ENCODE measurements around the gene TTC33. TPM values are rescaled to one million over a fixed set of nuclear protein-coding genes. Genes with fewer than 3 reads are reported as not detected.

TTC33 gene
- total and polyA plus RNA-seq, 2 donors (not counting 1 experiment from before 2014, with no cell fraction given), result 2.1 to 15.8 TPM

DNA sequence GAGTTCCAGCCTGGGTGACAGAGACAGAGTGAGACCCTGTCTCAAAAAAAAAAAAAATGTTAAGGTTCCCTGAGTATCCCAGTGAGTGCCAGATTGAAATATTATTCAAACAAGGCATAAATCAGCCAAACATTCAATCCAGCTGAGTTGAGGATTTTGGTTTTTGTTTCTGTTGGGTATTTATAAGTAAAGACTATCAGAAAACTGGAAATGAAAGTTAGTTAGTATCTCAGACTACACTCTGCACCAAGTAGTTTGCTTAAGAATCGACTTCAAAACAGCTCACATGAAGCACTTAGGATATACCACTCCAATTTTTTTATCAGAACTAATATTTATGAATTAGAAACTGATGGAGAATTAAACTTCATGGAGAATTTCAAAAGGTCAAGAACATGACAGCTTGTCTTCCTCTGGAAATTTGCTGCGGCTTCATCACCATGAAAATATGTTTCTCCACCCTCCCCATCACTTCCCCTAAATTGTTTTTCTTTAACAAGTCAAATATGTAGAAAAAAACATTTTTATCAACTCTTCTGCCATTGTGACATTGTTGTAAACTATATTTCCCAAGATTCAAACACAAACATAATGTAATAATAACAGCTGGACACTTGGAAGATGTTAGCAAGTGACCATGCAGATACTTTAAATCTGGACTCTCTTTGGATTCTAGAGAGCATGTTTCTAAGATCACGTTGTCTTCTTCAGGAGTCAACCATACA lies 186.1 kb downstream of the TTC33 start:
- POLR2A ChIA-PET, result interaction anchor here (0.6 to 1.0 kb wide), 3 partner anchors 107 to 133 kb away, joined by 3 to 6 read pairs (median 4); partner anchors contain the start of gene PTGER4

More for the DNA sequence above, 186.1 kb downstream of the TTC33 start:
- Mint-ChIP-seq H3K4me1 (peaks cover 35% of the 10 kb centered on the region), H3K9me3 (ENCODE audit: insufficient read depth) (peaks cover 4% of the 10 kb centered on the region), H3K27me3 (peaks cover 4% of the 10 kb centered on the region), H3K4me3 (peak overlapping the region; percentile 66), H3K27ac (peak overlapping the region; percentile 76)
- peak overlapping the region in 1 of 5 experiments; percentile 30 for H3K4me3 ChIP-seq (ENCODE audit: control extremely low read depth in 1 of 5, extremely low read depth in 1 of 5, insufficient read depth in 1 of 5, low read depth in 2 of 5, low read length in 4 of 5)
- no peaks in the 10 kb centered on the region for H3K36me3 ChIP-seq (replicated peaks in 1 of 2; ENCODE audit: control extremely low read depth in 1 of 2, control insufficient read depth in 1 of 2, extremely low read depth in 1 of 2, insufficient read depth in 2 of 2, low read length in 1 of 2)
- peak overlapping the region; percentile 60 for H3K4me2 ChIP-seq (replicated peaks; ENCODE audit: low read depth, low read length, poor library complexity, severe bottlenecking)
- no peak overlapping the region for H3K27ac ChIP-seq (ENCODE audit: low read length in 2 of 2)
- peaks cover 34 to 38% of the 10 kb centered on the region in 2 donors for H3K4me1 ChIP-seq (ENCODE audit: control insufficient read depth in 2 of 2, insufficient read depth in 2 of 2, low read length in 2 of 2)
- peak; percentile 45 for DNase-seq
- H3K79me2 ChIP-seq (ENCODE audit: control insufficient read depth, insufficient read depth, low read length), result no peaks in the 10 kb centered on the region
- peak; percentile 37 for ATAC-seq (ENCODE audit: low read depth)
- peak overlapping the region; percentile 10 for H3K9ac ChIP-seq (ENCODE audit: low read length)
- H3K9me3 ChIP-seq (ENCODE audit: control extremely low read depth in 1 of 3, control insufficient read depth in 2 of 3, insufficient read depth in 1 of 3, low read length in 2 of 3), result no peaks in the 10 kb centered on the region
- no CpG with 5 or more reads among the region's 3 CpGs for WGBS (ENCODE audit: insufficient coverage)
- CTCF ChIA-PET, result interaction anchor here (0.9 to 1.6 kb wide), 7 partner anchors 11 to 163 kb away, joined by 3 to 5 read pairs (median 3); no protein-coding TSS in a partner anchor
- no peaks in the 10 kb centered on the region for H3K27me3 ChIP-seq (replicated peaks in 1 of 4; ENCODE audit: control extremely low read depth in 1 of 4, control insufficient read depth in 3 of 4, insufficient read depth in 4 of 4, low read length in 3 of 4)
- intact Hi-C loops (cut with micrococcal nuclease), result loop anchor here (2.0 to 10.0 kb wide), 4 partner anchors 21 to 185 kb away; partner anchors contain the start of gene PTGER4
- no peak for TF ChIP-seq EZH2 (IDR thresholded peaks at IDR 0.05; ENCODE audit: borderline replicate concordance, insufficient read depth, low read depth, low read length, poor library complexity, severe bottlenecking)
- TF ChIP-seq, protein P1, sequence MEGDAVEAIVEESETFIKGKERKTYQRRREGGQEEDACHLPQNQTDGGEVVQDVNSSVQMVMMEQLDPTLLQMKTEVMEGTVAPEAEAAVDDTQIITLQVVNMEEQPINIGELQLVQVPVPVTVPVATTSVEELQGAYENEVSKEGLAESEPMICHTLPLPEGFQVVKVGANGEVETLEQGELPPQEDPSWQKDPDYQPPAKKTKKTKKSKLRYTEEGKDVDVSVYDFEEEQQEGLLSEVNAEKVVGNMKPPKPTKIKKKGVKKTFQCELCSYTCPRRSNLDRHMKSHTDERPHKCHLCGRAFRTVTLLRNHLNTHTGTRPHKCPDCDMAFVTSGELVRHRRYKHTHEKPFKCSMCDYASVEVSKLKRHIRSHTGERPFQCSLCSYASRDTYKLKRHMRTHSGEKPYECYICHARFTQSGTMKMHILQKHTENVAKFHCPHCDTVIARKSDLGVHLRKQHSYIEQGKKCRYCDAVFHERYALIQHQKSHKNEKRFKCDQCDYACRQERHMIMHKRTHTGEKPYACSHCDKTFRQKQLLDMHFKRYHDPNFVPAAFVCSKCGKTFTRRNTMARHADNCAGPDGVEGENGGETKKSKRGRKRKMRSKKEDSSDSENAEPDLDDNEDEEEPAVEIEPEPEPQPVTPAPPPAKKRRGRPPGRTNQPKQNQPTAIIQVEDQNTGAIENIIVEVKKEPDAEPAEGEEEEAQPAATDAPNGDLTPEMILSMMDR (IDR thresholded peaks at IDR 0.05), result no peak
- no peaks in the 10 kb centered on the region for H4K20me1 ChIP-seq (ENCODE audit: control insufficient read depth, insufficient read depth, low read length, poor library complexity, severe bottlenecking)
- peak overlapping the region; percentile 6 for H2AFZ ChIP-seq (ENCODE audit: insufficient read depth, low read depth, low read length, poor library complexity, severe bottlenecking)
